Measurements from ENCODE around the gene RNLS. TPM values are rescaled to one million over a fixed set of nuclear protein-coding genes. Genes with fewer than 3 reads are reported as not detected.

The RNLS gene
- total RNA-seq, 1 donor from 2014 or later: 12.1 TPM

DNA sequence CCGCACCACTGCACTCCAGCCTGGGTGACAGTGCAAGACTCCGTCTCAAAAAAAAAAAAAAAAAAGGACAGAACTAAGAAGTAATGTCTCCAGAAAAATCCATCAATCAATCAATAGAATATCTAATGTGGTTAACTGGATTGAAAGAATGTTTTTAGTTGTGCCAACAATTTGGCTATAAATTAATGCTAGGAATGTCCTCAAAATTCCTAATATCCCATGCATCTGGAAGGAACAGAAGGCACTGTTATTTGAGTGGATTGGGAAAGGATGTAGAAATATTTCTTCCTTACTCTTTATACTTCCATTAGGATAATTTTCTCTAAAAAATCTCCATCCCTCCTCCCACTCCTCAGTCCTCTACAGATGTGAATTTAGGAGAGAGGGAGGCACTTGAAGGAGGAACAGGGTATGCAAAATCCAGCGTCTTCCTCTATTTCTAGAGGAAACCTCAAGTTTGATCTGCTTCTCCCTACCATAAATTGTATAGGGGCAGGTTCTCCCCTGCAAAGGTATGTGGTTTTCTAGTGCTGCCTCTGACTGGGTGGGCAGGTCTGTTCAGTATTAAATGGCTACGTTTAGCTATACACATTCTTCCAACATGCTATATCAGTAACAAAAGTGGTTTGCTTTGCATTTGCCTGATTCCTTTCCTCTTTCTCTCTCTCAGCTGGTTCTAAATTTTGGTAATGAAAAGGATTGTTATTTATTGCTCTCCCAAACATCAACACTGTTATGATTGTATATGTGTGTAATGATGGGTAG, 54.1 kb downstream of the RNLS start:
- H3K4me1 ChIP-seq: no peaks in the 10 kb centered on the region
- no peak overlapping the region for H3K27ac ChIP-seq
- no peaks in the 10 kb centered on the region for H3K27me3 ChIP-seq
- H3K9me3 ChIP-seq: no peaks in the 10 kb centered on the region
- no peak for DNase-seq (ENCODE audit: low spot score in 2 of 2)
- intact Hi-C loops (cut with DNase I): no loop called here
- H3K4me3 ChIP-seq: no peak overlapping the region
- TF ChIP-seq, protein P1, sequence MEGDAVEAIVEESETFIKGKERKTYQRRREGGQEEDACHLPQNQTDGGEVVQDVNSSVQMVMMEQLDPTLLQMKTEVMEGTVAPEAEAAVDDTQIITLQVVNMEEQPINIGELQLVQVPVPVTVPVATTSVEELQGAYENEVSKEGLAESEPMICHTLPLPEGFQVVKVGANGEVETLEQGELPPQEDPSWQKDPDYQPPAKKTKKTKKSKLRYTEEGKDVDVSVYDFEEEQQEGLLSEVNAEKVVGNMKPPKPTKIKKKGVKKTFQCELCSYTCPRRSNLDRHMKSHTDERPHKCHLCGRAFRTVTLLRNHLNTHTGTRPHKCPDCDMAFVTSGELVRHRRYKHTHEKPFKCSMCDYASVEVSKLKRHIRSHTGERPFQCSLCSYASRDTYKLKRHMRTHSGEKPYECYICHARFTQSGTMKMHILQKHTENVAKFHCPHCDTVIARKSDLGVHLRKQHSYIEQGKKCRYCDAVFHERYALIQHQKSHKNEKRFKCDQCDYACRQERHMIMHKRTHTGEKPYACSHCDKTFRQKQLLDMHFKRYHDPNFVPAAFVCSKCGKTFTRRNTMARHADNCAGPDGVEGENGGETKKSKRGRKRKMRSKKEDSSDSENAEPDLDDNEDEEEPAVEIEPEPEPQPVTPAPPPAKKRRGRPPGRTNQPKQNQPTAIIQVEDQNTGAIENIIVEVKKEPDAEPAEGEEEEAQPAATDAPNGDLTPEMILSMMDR (IDR thresholded peaks at IDR 0.05): no peak
- no peaks in the 10 kb centered on the region for H3K36me3 ChIP-seq

- TF ChIP-seq, protein P1 (IDR thresholded peaks at IDR 0.05): no peak
- no peaks in the 10 kb centered on the region for H3K9me3 ChIP-seq
Observed at GRCh38 chr10:88528201-88528600, 54.9 kb downstream of the RNLS start.

DNA sequence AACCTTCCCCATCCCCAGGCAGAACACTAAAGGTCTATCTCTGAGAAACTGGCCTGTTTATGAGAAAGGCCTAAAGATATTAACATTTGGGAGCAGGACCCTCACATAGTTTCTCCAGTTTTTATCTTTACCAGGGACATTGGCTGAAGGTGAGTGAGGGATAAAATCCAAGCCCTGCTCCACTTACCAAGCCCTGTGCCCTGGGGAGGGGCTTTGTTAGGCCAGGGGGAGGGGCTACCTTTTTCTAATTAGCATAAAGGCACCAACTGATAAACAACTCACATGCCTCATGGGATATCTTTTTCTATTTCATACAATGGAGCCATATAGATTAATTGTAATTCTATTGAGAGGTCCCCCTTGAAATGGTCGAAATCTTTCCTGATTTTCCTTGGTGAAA, 55.9 kb downstream of the RNLS start:
- Histone ChIP-seq H3K4me3 (no peak overlapping the region), H3K36me3 (no peaks in the 10 kb centered on the region), H3K27me3 (no peaks in the 10 kb centered on the region), H3K27ac (no peak overlapping the region), H3K4me1 (no peaks in the 10 kb centered on the region), H3K9me3 (no peaks in the 10 kb centered on the region)
- TF ChIP-seq, protein P1 (IDR thresholded peaks at IDR 0.05): no peak
- intact Hi-C loops (cut with DNase I): no loop called here
- DNase-seq (ENCODE audit: low spot score in 2 of 2): no peak

More at GRCh38 chr10:88528201-88528600, 54.9 kb downstream of the RNLS start:
- Histone ChIP-seq H3K27me3 (no peaks in the 10 kb centered on the region), H3K27ac (no peak overlapping the region), H3K4me1 (no peaks in the 10 kb centered on the region), H3K36me3 (no peaks in the 10 kb centered on the region), H3K4me3 (no peak overlapping the region)
- DNase-seq (ENCODE audit: low spot score in 2 of 2): no peak
- intact Hi-C loops (cut with DNase I): no loop called here

GRCh38 chr10:88526501-88527105, 56.5 kb downstream of the RNLS start:
- no peak for DNase-seq (ENCODE audit: low spot score in 2 of 2)
- intact Hi-C loops (cut with DNase I): no loop called here

GRCh38 chr10:88525371-88526069, 57.6 kb downstream of the RNLS start:
- H3K9me3 ChIP-seq: no peaks in the 10 kb centered on the region
- intact Hi-C loops (cut with DNase I): no loop called here
- no peak overlapping the region for H3K27ac ChIP-seq
- no peaks in the 10 kb centered on the region for H3K27me3 ChIP-seq
- TF ChIP-seq, protein P1 (IDR thresholded peaks at IDR 0.05): no peak
- DNase-seq (ENCODE audit: low spot score in 2 of 2): no peak
- no peak overlapping the region for H3K4me3 ChIP-seq
- no peaks in the 10 kb centered on the region for H3K4me1 ChIP-seq
- no peaks in the 10 kb centered on the region for H3K36me3 ChIP-seq

More at GRCh38 chr10:88526501-88527105, 56.5 kb downstream of the RNLS start:
- no peak overlapping the region for H3K4me3 ChIP-seq
- no peak overlapping the region for H3K27ac ChIP-seq
- H3K27me3 ChIP-seq: no peaks in the 10 kb centered on the region
- no peaks in the 10 kb centered on the region for H3K9me3 ChIP-seq
- TF ChIP-seq, protein P1 (IDR thresholded peaks at IDR 0.05): no peak
- no peaks in the 10 kb centered on the region for H3K36me3 ChIP-seq
- H3K4me1 ChIP-seq: no peaks in the 10 kb centered on the region

Measured in ascending aorta (tissue), 2 donors.